Measurements from ENCODE around the gene DOK6.
A peak's percentile ranks its signal among the peaks of the same experiment; 100 is the strongest.

Gene DOK6

DNA sequence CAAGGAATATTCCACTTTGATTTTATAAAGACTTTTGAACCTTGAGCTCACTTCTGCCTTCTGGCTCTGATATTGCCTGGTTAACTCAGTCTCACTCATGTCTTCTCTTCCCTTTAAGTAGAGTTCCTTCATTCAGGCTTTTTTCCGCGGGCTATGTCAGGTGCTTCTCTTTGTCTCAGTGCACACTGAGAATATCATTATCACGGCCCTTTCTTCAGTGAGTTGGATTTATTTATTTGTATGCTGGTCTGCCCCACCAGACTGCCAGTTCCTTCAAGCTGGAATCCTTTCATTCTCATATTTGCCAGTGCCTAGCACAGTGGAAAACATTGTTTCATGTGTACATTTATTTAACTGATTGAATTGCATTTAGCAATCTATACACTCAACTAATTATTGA lies 136.5 kb downstream of the DOK6 start:
- no peak for TF ChIP-seq GATA1 (IDR thresholded peaks at IDR 0.05; ENCODE audit: low read depth, low read length)

DNA sequence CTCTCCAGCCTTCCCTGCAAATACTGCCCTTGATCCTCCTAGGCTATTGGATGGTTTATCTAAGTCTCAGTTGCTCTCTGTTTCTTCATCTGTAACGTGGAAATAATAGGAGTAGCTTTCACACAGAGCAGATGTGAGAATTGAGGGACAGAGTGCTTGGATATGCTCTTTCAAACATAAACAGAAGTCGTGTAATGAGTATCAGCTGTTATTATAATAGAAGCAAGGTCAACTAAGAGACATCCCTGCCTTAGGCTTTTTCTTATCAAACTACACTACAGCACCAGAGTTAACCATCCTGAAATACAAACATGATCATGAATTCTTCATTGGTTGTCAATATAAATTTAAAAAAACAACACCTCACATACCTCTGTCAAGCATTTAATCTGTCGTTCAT lies 138.2 kb downstream of the DOK6 start:
- TF ChIP-seq GATA1 (IDR thresholded peaks at IDR 0.05; ENCODE audit: low read depth, low read length) (no peak), POLR2A (IDR thresholded peaks at IDR 0.05; ENCODE audit: low read length) (no peak)
- no peak for DNase-seq

More for the DNA sequence above, 136.5 kb downstream of the DOK6 start:
- no peak for DNase-seq

DNA sequence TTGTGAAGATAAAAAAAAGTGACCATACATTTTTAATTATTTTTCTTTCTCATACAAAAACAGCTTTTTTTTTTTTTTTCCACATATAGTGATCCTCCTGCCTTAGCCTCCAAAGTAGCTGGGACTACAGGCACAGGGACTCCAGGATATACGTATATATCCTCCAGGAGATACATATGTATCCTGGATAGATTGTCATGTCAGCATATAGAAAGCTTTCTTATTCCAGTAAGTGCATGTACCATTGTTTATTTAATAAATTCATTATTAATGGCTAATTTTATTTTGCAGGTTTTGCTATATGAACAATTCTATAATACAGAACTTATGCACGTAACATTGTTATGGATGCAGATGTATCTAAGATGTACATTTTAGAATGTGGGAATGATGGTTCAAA lies 138.7 kb downstream of the DOK6 start:
- TF ChIP-seq GATA1 (IDR thresholded peaks at IDR 0.05; ENCODE audit: low read depth, low read length), result no peak
- TF ChIP-seq POLR2A (IDR thresholded peaks at IDR 0.05; ENCODE audit: low read length), result no peak
- no peak for DNase-seq

DNA sequence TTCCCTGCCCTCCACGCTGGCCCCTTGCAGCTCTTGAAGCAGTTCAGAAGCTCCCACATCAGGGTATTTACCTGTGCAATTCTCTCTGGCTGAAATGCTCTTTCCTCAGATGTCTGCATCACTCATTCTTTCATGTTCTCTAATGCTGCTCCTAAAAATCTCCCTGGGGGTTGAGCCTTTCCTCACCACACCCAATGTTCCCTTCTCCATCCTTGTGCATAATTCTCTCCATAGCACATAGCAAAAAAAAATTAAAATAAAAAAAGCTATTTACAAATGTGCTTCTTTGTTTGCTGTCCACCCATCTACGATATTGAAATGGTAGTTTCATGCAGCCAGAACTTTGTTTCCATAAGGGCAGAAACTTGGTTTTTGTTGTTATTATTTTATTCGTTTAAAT lies 155.5 kb downstream of the DOK6 start:
- no peak for DNase-seq
- TF ChIP-seq GATA1 (IDR thresholded peaks at IDR 0.05; ENCODE audit: low read depth, low read length), result no peak
- TF ChIP-seq POLR2A (IDR thresholded peaks at IDR 0.05; ENCODE audit: low read length), result no peak

DNA sequence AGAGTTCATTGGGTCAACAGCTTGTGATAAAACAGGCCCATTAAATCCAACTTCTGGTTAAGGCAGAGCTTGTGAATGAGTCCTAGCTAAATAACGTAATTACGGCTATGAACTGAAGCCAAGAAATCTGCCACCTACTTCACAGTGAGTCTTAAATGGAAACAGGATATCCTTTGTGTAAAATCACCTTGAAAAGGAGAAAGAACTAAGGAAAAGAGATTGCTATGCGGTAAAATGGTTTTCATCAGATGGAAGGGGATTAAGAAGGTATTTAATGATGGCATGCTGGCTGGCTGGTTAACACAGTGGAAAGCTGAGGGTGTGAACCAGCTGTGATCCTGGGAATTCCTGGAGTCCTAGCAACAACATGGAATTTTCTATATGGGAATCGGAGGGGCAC lies 156.6 kb downstream of the DOK6 start:
- no peak for TF ChIP-seq POLR2A (IDR thresholded peaks at IDR 0.05; ENCODE audit: low read length)
- TF ChIP-seq GATA1 (IDR thresholded peaks at IDR 0.05; ENCODE audit: low read depth, low read length), result no peak
- DNase-seq, result no peak

DNA sequence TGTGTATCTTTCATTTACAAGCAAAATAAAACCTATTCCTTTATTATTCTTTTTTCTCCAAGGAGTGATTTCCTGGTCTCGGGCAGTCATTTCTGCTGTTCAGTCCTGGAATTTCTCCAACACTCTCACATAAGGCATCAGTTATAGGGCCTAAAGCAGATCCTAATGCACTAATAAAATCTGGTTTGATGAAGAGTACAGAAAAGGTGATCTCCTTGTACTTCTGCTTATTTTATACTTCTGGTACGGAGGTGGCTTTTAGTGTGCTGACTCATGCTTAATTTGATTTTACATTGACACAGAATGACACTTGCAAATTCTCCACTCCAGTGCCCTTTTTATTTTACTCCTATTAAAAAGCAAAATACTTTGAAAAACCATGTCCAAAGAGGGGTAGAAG lies 157.4 kb downstream of the DOK6 start:
- TF ChIP-seq GATA1 (IDR thresholded peaks at IDR 0.05; ENCODE audit: low read depth, low read length) (no peak), POLR2A (IDR thresholded peaks at IDR 0.05; ENCODE audit: low read length) (no peak)
- DNase-seq, result no peak

DNA sequence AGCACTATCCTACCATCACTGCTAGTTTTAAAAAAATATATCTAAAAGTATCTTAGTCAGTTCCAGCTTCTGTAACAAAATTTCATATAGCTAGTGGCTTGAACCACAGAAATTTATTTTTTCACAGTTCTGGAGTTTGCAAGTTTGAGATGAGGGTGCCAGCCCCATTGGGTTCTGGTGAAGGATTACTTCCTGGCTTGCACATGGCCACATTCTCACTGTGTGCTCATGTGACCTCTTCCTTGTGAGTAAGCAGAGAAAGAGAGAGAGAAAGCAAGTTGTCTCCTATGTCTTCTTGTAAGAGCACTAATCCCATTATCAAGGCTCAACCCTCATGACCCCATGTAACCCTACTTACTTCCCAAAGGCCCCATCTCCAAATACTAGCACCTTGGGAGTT lies 158.9 kb downstream of the DOK6 start:
- TF ChIP-seq GATA1 (IDR thresholded peaks at IDR 0.05; ENCODE audit: low read depth, low read length), result no peak
- no peak for TF ChIP-seq POLR2A (IDR thresholded peaks at IDR 0.05; ENCODE audit: low read length)
- no peak for DNase-seq

DNA sequence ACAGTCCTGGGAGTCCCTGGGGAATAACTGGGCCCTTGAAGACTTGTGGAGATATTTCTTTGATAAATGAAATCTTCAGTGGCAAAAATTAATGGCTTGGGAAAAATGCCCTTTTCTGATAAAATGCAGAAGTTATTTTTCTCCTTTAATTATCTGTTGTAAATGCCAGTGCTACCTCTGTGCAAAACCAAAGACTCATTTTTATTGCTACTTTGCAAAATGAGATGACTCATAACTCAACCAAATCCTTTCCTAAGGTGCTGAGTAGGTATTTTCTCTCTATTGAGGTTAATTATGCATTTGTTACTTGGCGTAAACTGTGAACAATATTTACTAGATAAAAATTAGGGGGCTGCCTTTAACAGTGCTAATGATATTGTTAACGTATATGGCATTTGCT lies 163.9 kb downstream of the DOK6 start:
- DNase-seq, result no peak

DNA sequence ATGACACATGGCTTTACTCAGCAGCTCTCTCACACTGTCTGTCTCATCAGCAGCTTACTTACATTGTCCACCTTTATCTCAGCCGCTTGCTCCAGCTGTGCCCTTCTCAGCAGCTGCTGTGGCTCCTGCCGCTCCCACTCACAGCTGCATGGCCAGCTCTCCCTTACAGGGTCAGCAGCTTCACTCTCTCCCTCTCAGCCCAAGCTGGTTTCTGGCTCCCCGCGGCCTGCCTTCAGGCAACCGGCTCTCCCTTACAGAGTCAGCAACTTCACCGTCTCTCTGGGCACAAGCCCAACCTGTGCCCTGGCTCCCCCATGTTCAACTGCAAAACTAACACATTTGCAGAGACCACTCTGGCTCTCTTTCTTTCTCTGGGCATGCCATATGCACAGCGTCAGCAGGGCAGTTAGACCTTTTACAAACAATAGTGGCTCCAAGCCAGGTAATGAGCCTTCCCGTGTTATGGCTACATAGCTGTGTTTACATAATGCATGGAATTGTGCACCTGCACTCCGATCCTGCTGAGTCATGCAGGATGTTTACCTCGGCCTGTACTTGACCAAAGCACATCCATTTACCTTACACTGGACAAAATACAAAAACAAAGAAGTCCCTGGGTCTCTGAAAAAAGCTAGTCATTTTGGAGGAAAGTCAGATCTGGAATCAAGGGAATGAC lies 167.3 kb downstream of the DOK6 start:
- DNase-seq, result peak; percentile 15 to 37
- TF ChIP-seq POLR2A (IDR thresholded peaks at IDR 0.05; ENCODE audit: low read length), result no peak
- TF ChIP-seq GATA1 (IDR thresholded peaks at IDR 0.05; ENCODE audit: low read depth, low read length), result no peak

More for the DNA sequence above, 163.9 kb downstream of the DOK6 start:
- TF ChIP-seq GATA1 (IDR thresholded peaks at IDR 0.05; ENCODE audit: low read depth, low read length), result no peak
- no peak for TF ChIP-seq POLR2A (IDR thresholded peaks at IDR 0.05; ENCODE audit: low read length)

DNA sequence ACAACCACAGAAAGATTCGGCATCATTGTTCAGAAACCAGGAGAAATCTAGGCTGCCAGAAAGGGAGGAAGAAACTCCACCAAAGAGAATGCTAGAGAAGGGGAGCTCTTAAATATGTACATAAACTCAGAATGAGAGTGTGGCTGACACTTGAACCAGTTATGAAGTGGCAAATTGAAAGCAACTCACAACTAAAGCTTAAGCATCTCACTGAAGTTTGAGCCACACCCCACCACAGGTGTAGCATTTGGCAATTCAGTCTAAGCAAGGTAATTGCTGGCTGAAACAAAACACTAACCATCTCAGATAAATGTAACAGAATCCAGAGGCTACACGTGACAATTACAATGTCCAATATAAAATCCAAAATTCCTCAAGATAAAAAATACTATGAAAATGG lies 168.4 kb downstream of the DOK6 start:
- DNase-seq, result no peak
- TF ChIP-seq POLR2A (IDR thresholded peaks at IDR 0.05; ENCODE audit: low read length) (no peak), GATA1 (IDR thresholded peaks at IDR 0.05; ENCODE audit: low read depth, low read length) (no peak)

DNA sequence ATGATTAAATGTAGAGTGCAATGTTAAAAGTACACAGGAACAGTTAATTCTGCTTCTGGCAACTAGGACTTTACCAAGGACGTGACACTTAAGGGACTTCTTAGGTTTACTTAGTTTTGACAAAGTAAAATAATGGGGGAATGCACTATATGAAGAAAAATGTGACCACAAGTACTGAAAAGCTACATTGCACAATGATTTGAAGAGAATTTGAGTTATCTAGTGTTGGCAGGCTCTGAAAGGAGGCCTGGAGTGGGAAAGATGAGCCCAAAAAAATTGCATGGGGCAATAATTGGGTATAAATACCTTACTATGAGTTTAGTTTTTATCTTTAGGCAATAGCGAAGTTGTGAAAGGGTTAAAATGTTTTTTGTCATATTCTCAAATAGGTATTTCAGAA lies 173.7 kb downstream of the DOK6 start:
- no peak for TF ChIP-seq POLR2A (IDR thresholded peaks at IDR 0.05; ENCODE audit: low read length)
- TF ChIP-seq GATA1 (IDR thresholded peaks at IDR 0.05; ENCODE audit: low read depth, low read length), result no peak
- no peak for DNase-seq

DNA sequence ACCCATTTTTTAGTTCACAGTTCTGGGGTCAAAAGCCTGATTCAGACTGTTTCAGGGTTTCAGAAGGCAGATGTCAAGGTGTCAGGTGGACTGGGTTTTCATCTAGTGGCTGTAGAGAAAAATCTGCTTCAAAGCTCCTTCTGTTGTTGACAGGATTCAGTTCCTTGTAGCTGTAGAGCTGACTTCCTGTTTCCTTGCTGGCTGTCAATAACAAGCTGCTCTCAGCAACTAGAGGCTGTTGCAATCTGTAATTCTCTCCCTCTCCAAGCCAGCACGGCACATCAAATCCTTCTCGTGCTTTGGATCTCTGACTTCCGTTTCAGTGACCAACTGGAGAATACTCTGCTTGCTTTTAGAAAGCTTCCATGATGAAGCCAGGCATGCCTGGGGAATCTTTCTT lies 179.4 kb downstream of the DOK6 start:
- TF ChIP-seq POLR2A (IDR thresholded peaks at IDR 0.05; ENCODE audit: low read length) (no peak), GATA1 (IDR thresholded peaks at IDR 0.05; ENCODE audit: low read depth, low read length) (no peak)
- no peak for DNase-seq

DNA sequence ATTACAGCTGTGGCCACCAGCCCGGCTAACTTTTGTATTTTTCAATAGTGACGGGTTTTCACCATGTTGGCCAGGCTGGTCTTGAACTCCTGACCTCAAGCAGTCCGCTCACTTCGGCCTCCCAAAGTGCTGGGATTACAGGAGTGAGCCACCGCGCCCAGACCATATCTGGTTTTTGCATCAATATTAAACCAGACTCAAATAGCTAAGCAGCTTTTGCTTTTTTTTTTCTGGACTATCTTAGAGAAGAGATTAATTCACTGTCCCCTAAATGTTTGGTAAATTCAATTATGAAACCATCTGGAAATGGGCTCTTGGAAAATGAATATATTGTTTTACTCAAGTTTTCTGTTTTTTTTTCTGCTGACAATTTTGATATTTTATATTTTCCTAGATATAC lies 183.7 kb downstream of the DOK6 start:
- no peak for DNase-seq
- TF ChIP-seq POLR2A (IDR thresholded peaks at IDR 0.05; ENCODE audit: low read length) (no peak), GATA1 (IDR thresholded peaks at IDR 0.05; ENCODE audit: low read depth, low read length) (no peak)

DNA sequence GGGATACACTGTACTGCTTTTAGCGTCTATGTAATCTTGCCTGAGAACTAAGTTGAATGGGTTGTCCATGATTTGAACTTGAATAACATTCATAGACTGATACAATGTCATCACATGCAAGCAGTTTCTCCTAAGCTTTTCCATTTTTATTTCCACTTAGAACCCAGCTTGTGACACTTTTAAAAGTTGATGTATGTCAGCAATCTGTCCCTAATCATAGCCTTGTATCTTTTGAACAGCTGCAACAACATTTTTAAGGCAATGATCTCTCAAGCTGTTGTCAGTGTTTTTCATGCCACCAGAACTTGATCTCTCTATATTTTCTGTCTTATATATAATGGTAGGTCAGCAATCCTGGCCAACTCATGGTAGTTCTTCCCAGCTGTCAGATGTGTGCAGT lies 185.0 kb downstream of the DOK6 start:
- TF ChIP-seq GATA1 (IDR thresholded peaks at IDR 0.05; ENCODE audit: low read depth, low read length), result no peak
- DNase-seq, result no peak

DNA sequence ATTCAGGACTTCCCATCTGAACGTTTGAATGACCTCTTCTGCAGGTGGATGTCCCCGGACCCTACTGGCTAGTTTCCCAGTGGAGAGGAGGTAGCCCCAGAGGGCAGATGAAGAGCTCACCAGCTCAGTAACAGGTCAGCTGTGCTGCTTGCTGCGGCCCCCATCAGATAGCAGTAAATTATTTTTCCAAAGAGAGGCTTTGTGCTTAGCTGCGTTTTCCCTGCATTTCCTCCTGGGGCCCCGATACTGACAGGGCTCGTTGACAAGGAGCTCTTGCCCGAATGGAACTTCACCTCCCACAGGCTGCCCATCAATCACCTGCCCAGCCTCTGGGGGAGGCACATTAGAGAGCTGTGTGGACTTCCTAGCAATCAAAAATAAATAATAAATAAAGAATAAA lies 185.8 kb downstream of the DOK6 start:
- TF ChIP-seq POLR2A (IDR thresholded peaks at IDR 0.05; ENCODE audit: low read length), result no peak
- TF ChIP-seq GATA1 (IDR thresholded peaks at IDR 0.05; ENCODE audit: low read depth, low read length), result no peak
- no peak for DNase-seq

DNA sequence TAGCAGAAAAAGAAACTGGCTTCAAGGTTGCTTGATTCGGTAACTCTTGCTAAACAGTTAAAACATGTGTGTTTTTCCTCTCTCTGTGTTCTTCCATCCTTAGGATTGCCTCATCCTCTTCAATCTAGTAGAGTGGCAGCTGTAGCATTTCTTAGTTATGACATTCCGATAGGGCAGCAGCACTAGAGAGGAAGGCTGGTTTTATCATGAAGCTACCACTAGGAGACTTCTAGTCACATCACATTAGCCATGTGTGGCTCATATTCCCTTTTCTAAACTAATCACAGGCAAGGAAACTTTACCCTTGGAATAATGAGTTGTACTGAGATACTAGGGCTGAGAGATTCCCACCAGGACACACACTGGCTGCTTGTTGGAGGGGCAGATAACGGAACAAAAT lies 187.6 kb downstream of the DOK6 start:
- no peak for DNase-seq
- no peak for TF ChIP-seq GATA1 (IDR thresholded peaks at IDR 0.05; ENCODE audit: low read depth, low read length)
- TF ChIP-seq POLR2A (IDR thresholded peaks at IDR 0.05; ENCODE audit: low read length), result no peak

Measured in erythroblast (primary cell).